Measurements from ENCODE around the gene NTN3. TPM values are rescaled to one million over a fixed set of nuclear protein-coding genes. Genes with fewer than 3 reads are reported as not detected.

Gene NTN3
- total RNA-seq, 1 donor from 2014 or later: not detected

DNA sequence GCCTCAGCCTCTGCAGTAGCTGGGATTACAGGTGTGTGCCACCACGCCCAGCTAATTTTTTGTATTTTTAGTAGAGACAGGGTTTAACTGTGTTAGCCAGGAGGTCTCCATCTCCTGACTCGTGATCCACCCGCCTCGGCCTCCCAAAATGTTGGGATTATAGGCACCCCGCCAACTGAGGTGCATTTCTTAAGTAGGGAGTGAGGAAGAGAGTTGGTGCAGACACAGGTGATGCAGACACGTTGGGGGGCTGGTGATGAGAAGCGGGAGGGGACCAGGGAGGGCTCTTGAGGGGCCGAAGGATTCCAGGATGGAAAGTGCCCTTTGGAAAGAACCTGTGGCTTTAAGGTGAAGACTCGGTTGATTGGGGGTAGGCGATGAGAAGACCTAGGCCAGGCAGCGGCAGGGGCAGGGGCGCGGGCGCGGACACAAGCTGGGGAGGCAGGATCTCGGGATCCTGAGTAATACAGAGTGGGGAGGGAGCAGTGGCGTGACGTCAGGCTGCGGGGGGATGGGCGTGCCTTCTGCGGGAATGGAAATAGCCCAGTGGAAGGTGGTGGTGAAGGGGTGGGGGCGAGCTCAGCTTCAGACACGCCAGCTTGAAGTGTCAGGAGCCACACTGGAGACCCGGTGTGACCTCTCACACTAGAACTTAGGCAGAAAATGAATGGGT lies 40.2 kb downstream of the NTN3 start:
- Histone ChIP-seq H3K9me3 (no peaks in the 10 kb centered on the region), H3K27ac (no peak overlapping the region), H3K27me3 (no peaks in the 10 kb centered on the region), H3K4me1 (peaks cover 32% of the 10 kb centered on the region), H3K36me3 (no peaks in the 10 kb centered on the region), H3K4me3 (no peak overlapping the region)
- intact Hi-C loops (cut with DNase I): no loop called here
- ATAC-seq (no peak), DNase-seq (peak; percentile 87)
- TF ChIP-seq CTCF (IDR thresholded peaks at IDR 0.05): no peak

- no peaks in the 10 kb centered on the region for H3K9me3 ChIP-seq
- no peak for DNase-seq
- intact Hi-C loops (cut with DNase I): no loop called here
- H3K4me3 ChIP-seq: no peak overlapping the region
- ATAC-seq: no peak
- no peak for TF ChIP-seq CTCF (IDR thresholded peaks at IDR 0.05)
- H3K27ac ChIP-seq: no peak overlapping the region
- H3K36me3 ChIP-seq: no peaks in the 10 kb centered on the region
- no peaks in the 10 kb centered on the region for H3K27me3 ChIP-seq
- peaks cover 36% of the 10 kb centered on the region for H3K4me1 ChIP-seq
These were observed 41.1 kb downstream of the NTN3 start for GRCh38 chr16:2511996-2512734.

- Histone ChIP-seq H3K4me1 (peaks cover 42% of the 10 kb centered on the region), H3K9me3 (no peaks in the 10 kb centered on the region), H3K36me3 (no peaks in the 10 kb centered on the region), H3K27me3 (no peaks in the 10 kb centered on the region), H3K4me3 (peak overlapping the region; percentile 88), H3K27ac (peak overlapping the region; percentile 97)
- intact Hi-C loops (cut with DNase I): no loop called here
- no peak for TF ChIP-seq CTCF (IDR thresholded peaks at IDR 0.05)
- no peak for ATAC-seq
- peak; percentile 69 for DNase-seq
These were observed 41.8 kb downstream of the NTN3 start for GRCh38 chr16:2512735-2513404.

GRCh38 chr16:2513405-2514332 lies 42.6 kb downstream of the NTN3 start, which contains the start of gene ATP6V0C:
TSS of gene ATP6V0C (plus strand) at chr16:2513952. CDS start at chr16:2514104, 152 bp downstream.
- peak within 1 kb of the TSS; percentile 88 for H3K4me3 ChIP-seq
- peaks cover 50% of the 10 kb centered on the region for H3K4me1 ChIP-seq
- no peaks in the 10 kb centered on the region for H3K27me3 ChIP-seq
- intact Hi-C loops (cut with DNase I): no loop called here
- H3K27ac ChIP-seq: peak within 1 kb of the TSS; percentile 97
- H3K9me3 ChIP-seq: no peaks in the 10 kb centered on the region
- no peaks in the 10 kb centered on the region for H3K36me3 ChIP-seq
- DNase-seq: peak; percentile 97
- ATAC-seq: peak; percentile 88
- no peak for TF ChIP-seq CTCF (IDR thresholded peaks at IDR 0.05)
